RCC 7860 (cell line): Measurements from ENCODE around the gene BNIP3.
"Not testable (repeated sequence)": the region's sequence is repeated elsewhere in the genome, so short reads cannot be mapped to it uniquely, and the experiment has no call there.

Source experiments
- DNase-seq: peaks from one replicate; pipeline ENCODE4 v3.0.0-alpha.2; 2015; ENCODE audit warnings: low spot score
- FAIRE-seq: peaks from 2 replicates; lab custom pipeline; 2012; peaks lifted over from hg19 to GRCh38; lab: Jason Lieb, UNC

BNIP3 gene

GRCh38 chr10:131933016-131933695, 48.6 kb downstream of the BNIP3 start:
- no peak for DNase-seq
- FAIRE-seq = no peak

- DNase-seq (no peak), FAIRE-seq (no peak)
Observed at GRCh38 chr10:131931981-131932380, 49.7 kb downstream of the BNIP3 start.

- FAIRE-seq = no peak
Observed at GRCh38 chr10:131930586-131931330, 51.0 kb downstream of the BNIP3 start.

GRCh38 chr10:131930150-131930549, 51.6 kb downstream of the BNIP3 start:
- DNase-seq (no peak), FAIRE-seq (no peak)

More at GRCh38 chr10:131930586-131931330, 51.0 kb downstream of the BNIP3 start:
- DNase-seq = no peak

- no peak for FAIRE-seq
- no peak for DNase-seq
Observed at GRCh38 chr10:131929122-131929845, 52.4 kb downstream of the BNIP3 start.

GRCh38 chr10:131928248-131929095, 53.3 kb downstream of the BNIP3 start:
- FAIRE-seq (no peak), DNase-seq (no peak)

- FAIRE-seq (no peak), DNase-seq (no peak)
Observed at GRCh38 chr10:131926743-131927595, 54.8 kb downstream of the BNIP3 start.

- FAIRE-seq = no peak
- no peak for DNase-seq
Observed at GRCh38 chr10:131926253-131926652, 55.5 kb downstream of the BNIP3 start.

- no peak for DNase-seq
- no peak for FAIRE-seq
Observed at GRCh38 chr10:131925716-131926115, 56.0 kb downstream of the BNIP3 start.

- FAIRE-seq (no peak), DNase-seq (no peak)
Observed at GRCh38 chr10:131925011-131925649, 56.6 kb downstream of the BNIP3 start.

- no peak for FAIRE-seq
Observed at GRCh38 chr10:131923038-131923756, 58.5 kb downstream of the BNIP3 start.

GRCh38 chr10:131921184-131921583, 60.5 kb downstream of the BNIP3 start:
- no peak for DNase-seq
- FAIRE-seq = no peak

More at GRCh38 chr10:131923038-131923756, 58.5 kb downstream of the BNIP3 start:
- no peak for DNase-seq

- FAIRE-seq (no peak), DNase-seq (no peak)
Observed at GRCh38 chr10:131920693-131921092, 61.0 kb downstream of the BNIP3 start.

GRCh38 chr10:131920151-131920550, 61.6 kb downstream of the BNIP3 start:
- FAIRE-seq (no peak), DNase-seq (no peak)

GRCh38 chr10:131919461-131919860, 62.3 kb downstream of the BNIP3 start:
- DNase-seq, FAIRE-seq: not testable (repeated sequence)
